ENCODE data around the gene SLC5A11.

SLC5A11 gene

DNA sequence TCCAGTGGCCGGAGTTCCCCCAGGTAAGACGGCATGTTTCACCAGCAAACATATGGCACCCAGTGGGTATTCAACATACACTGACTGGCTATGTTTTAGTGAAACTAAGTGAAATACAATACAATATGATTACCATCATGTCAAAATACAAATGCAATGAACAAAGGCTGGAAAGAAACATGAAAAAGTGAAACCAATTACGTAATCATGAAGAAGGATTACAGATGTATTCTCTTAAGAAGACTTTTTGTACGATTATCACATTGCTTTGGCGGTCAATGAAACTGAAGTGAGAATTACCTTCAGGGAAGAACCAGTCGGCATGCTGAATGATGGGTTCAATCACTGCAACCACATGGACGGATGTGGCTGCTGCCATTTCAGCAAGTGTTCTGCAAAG is 97.7 kb downstream of the SLC5A11 start:
- no peak for TF ChIP-seq TEAD4 (IDR thresholded peaks at IDR 0.05)
- no peak for TF ChIP-seq TAF1 (IDR thresholded peaks at IDR 0.05; ENCODE audit: low read depth)
- TF ChIP-seq CEBPB (IDR thresholded peaks at IDR 0.05), result no peak

DNA sequence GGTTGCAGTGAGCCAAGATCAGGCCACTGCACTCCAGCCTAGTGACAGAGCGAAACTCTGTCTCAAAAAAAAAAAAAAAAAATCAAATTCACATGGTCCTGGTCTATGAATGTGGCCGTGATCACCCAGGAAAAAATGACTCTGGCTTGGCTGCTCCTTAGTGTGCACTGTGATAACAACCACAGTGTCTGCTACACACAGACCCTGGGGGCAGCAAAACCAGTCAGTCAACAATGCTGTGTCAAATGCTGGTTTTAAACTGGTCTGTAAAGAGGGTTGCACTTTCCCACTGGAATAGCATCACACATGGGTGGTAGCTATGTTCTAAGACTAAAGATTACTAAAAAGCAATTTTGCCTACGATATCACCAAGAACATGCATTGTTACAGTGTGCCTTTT is 98.4 kb downstream of the SLC5A11 start:
- TF ChIP-seq NFIC (IDR thresholded peaks at IDR 0.05) (no peak), TCF12 (IDR thresholded peaks at IDR 0.05; ENCODE audit: low read depth) (no peak), REST (IDR thresholded peaks at IDR 0.05; ENCODE audit: low read depth) (no peak), ZBTB7A (IDR thresholded peaks at IDR 0.05; ENCODE audit: low read depth) (no peak), USF1 (IDR thresholded peaks at IDR 0.05) (no peak)

DNA sequence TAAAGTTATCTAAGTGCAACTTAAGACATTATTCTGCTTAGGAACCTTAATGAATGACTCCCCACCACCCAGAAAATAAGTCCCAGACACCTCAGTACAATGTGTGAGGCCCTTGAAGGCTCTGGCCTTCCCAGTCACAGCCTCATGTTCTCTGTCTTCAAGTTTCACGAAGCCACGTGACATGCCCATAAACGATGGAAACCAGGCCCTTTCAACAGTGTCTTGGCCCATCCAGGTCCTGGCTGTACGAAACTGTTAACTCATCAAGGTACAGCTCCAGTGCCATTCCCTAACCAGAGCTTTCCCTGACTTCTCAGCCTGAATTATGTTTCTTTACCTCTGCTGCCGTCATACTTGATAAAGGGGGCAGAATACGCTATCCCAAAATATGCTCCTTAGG is 100.4 kb downstream of the SLC5A11 start:
- TF ChIP-seq CREB1 (IDR thresholded peaks at IDR 0.05; ENCODE audit: low read depth) (no peak), FOXM1 (IDR thresholded peaks at IDR 0.05; ENCODE audit: borderline replicate concordance, low read depth) (no peak), RAD21 (IDR thresholded peaks at IDR 0.05; ENCODE audit: low read depth) (no peak), ZBTB7A (IDR thresholded peaks at IDR 0.05; ENCODE audit: low read depth) (no peak), TEAD4 (IDR thresholded peaks at IDR 0.05) (no peak), EP300 (IDR thresholded peaks at IDR 0.05; ENCODE audit: borderline replicate concordance) (no peak), NFIC (IDR thresholded peaks at IDR 0.05) (no peak), YY1 (IDR thresholded peaks at IDR 0.05; ENCODE audit: low read depth) (no peak), EGR1 (IDR thresholded peaks at IDR 0.05) (no peak), TAF1 (IDR thresholded peaks at IDR 0.05; ENCODE audit: low read depth) (no peak), TCF12 (IDR thresholded peaks at IDR 0.05; ENCODE audit: low read depth) (no peak), CEBPB (IDR thresholded peaks at IDR 0.05) (no peak), REST (IDR thresholded peaks at IDR 0.05; ENCODE audit: low read depth) (no peak), USF1 (IDR thresholded peaks at IDR 0.05) (no peak)
- TF ChIP-seq, protein P1, sequence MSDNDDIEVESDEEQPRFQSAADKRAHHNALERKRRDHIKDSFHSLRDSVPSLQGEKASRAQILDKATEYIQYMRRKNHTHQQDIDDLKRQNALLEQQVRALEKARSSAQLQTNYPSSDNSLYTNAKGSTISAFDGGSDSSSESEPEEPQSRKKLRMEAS (IDR thresholded peaks at IDR 0.05), result no peak

GRCh38 chr16:24950275-24950674 is 104.5 kb downstream of the SLC5A11 start:
- TF ChIP-seq CREB1 (IDR thresholded peaks at IDR 0.05; ENCODE audit: low read depth) (no peak), TAF1 (IDR thresholded peaks at IDR 0.05; ENCODE audit: low read depth) (no peak), TEAD4 (IDR thresholded peaks at IDR 0.05) (no peak), USF1 (IDR thresholded peaks at IDR 0.05) (no peak), FOXM1 (IDR thresholded peaks at IDR 0.05; ENCODE audit: borderline replicate concordance, low read depth) (no peak), NFIC (IDR thresholded peaks at IDR 0.05) (no peak), REST (IDR thresholded peaks at IDR 0.05; ENCODE audit: low read depth) (no peak), ZBTB7A (IDR thresholded peaks at IDR 0.05; ENCODE audit: low read depth) (no peak), RAD21 (IDR thresholded peaks at IDR 0.05; ENCODE audit: low read depth) (no peak), TCF12 (IDR thresholded peaks at IDR 0.05; ENCODE audit: low read depth) (no peak), EGR1 (IDR thresholded peaks at IDR 0.05) (no peak), YY1 (IDR thresholded peaks at IDR 0.05; ENCODE audit: low read depth) (no peak), EP300 (IDR thresholded peaks at IDR 0.05; ENCODE audit: borderline replicate concordance) (no peak), CEBPB (IDR thresholded peaks at IDR 0.05) (no peak)
- TF ChIP-seq, protein P1 (IDR thresholded peaks at IDR 0.05), result no peak

Measured in Ishikawa (cell line).